Measurements from ENCODE around the gene PTPRT.

The PTPRT gene

GRCh38 chr20:43096126-43096930 lies 93.4 kb downstream of the PTPRT start:
- DNase-seq, result no peak

- DNase-seq, result no peak
Observed at GRCh38 chr20:43095034-43095433, 94.7 kb downstream of the PTPRT start.

GRCh38 chr20:43092386-43093088 lies 97.2 kb downstream of the PTPRT start:
- no peak for DNase-seq

DNA sequence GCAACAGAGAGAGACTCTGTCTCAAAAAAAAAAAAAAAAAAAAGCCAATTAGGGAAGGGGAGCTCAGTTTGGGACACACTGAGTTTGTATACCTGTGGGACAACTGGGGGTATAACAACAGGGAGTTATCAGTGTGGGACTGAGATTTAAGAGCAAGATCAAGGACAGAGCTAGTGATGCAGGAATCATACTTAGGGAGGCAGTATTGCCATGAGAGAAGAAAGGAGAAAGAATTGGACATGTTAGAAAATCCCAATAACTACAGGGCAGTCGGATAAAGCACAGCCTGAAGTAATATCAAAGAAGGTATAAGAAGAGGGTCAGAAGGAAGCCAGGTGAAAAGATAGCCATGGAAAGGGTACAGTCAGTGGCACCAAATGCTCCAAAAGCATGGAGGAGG lies 121.2 kb downstream of the PTPRT start:
- no peak for DNase-seq

GRCh38 chr20:43066125-43066524 lies 123.6 kb downstream of the PTPRT start:
- DNase-seq, result no peak

GRCh38 chr20:43065299-43065698 lies 124.4 kb downstream of the PTPRT start:
- no peak for DNase-seq

GRCh38 chr20:43058077-43058476 lies 131.6 kb downstream of the PTPRT start:
- no peak for DNase-seq

GRCh38 chr20:43057317-43057716 lies 132.4 kb downstream of the PTPRT start:
- no peak for DNase-seq

GRCh38 chr20:43055181-43055884 lies 134.4 kb downstream of the PTPRT start:
- DNase-seq, result no peak

GRCh38 chr20:43052532-43052931 lies 137.2 kb downstream of the PTPRT start:
- no peak for DNase-seq

DNA sequence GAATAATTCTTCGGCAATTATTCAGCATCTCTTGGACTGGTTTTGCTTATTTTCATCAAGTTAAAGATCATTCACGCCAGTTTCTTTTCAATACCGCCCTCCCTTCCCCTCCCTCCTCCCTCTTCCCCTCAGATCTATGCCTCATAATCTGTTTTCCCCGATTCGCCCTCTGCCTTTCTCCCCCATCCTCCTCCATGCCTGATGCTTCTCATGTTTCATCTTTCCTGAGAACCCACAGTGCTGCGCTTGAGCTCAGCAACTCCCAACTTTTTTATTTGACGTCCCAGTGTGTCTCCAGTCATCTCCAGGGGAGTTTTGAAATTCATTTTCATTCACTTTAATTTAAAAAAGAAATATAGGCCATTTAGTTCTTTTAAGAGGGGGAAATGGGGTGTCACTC lies 142.7 kb downstream of the PTPRT start:
- DNase-seq, result no peak

DNA sequence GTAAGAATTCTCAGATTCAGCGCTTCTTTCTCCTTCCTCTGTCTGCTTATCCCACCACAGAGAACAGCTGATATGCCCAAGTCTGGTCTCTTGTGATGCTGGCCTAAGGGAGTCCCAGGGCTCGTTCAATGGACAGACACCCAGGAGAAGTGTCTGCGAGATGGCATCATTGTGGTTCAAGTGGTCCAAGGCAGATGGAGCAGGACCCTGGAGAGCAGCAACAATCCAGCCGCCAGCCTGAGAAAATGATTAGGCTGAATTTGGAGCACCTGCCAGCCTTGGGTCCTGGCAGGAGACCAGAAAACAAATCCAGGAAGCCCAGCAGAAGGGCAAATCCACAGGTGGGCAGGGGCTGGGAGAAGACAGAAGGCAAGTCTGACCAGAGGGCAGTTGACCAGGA lies 145.8 kb downstream of the PTPRT start:
- DNase-seq, result no peak

DNA sequence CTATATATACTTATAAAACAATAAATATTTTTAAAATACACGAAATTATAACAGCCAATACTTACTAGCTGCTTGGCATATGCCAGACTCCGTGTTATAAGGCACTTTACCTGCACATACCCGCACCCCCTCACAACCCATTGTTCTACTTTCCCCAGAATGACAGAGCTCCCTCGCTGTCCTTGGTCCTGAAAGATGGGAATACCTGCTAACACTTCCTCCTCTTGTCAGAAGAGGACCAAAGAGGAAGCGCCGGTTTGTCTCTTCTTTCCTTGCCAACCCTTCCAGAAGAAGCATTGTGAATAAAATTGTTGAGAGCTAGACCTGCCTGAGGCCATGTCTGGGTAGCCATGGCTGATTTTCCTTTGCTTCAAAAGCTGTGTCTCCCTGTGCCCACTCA lies 149.3 kb downstream of the PTPRT start:
- DNase-seq, result no peak

DNA sequence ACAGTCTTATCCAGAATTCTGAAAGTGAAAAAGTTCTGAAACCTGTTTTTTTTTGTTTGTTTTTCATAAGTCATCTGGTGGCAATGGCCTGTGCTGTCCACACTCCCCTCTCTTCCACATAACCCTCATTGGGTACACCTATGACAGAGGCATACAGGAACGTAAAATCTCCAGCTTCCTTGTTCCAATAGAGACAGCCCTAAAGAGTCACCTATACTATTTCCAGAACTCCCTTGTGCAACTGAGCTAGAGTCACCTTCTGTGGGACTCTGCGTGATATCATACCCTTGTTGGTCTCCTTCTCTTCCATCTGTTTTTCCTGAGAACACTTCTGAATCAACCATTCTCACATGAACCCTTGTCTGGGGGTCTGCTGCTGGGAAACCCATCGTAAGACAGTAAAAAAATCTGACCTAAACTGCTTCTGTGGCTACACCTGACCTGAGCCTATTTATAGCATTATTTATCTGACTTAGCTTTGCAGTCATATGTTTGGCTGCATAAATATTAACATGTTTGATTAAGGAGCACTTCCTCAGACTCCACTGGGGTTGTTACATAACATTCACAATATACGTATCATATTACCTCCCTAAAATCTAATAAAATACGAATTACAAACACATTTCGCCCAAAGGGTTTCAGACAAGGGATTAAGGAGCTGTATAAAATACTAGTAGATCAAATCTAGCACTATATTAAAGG lies 151.9 kb downstream of the PTPRT start:
- DNase-seq, result no peak

DNA sequence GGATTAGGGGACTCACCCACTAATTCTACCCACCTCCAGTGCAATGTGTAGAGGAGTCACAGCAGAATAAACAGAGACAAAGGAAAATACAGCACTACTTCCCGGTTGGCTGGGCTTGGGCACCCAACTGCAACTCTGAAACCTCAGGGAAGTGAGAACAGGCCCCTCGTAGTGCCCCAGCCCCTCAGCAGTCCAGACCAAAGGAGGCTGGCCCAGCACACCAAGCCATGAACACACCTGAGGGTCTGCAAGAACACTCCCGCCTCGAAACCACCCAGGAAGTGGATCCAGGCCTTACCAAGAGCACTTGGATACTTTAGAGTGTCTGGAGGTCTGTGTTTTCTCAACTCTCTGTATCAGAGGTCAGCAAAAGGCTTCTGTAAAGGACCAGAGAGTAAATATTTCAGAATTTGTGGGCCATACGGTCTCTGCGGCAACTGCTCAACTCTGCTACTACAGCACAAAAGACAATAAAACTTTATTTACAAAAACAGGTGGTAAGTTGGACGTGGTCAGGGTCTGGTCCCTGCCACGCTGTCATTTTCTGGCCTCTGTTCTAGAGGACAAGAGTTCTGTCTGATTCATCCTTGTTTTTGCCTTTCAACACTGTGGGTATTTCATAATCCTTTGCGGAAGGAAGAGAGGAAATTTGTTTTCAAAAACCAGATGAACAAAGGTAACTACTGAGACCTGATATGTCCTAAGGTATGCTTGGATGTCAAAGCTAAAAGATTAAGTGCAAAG lies 154.6 kb downstream of the PTPRT start:
- no peak for DNase-seq

- no peak for DNase-seq
Observed at GRCh38 chr20:43032459-43032858, 157.2 kb downstream of the PTPRT start.

DNA sequence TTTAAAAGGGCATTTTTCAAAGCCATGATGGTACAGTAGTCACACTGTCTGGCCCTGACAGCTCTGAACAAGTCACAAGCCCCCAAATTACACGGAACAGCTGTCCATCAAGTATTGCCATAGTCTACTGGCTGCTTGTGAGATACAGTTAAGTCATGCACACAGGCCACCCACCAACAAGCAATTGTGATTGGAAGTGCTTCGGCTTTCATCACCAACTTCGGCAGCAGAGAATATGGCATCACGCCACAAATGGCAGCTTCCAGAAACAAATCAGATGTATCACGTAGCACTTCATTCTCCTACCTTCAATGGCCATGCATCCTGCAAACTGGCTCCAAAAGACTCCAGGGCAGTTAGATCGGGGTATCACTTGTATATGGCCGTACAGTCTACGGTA lies 160.5 kb downstream of the PTPRT start:
- DNase-seq, result no peak

DNA sequence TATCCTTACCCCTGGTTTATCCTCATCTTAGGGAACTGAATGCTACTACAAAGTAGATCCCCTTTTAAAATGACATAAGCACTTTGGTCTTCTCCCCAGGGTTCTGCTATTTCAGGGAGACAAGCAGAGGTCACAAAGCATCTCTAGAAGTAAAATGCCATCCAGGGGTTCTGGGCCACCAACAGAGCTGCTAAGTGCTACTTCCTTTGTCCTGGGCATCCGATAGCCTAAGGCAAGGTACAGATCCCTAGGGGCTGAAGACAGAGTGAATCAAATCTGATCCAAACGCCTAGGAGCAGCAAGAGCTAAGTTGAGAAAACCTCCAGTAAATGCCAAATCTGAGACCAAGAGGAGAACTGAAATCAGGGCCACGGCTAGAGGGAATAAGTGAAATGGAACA lies 161.2 kb downstream of the PTPRT start:
- DNase-seq, result no peak

DNA sequence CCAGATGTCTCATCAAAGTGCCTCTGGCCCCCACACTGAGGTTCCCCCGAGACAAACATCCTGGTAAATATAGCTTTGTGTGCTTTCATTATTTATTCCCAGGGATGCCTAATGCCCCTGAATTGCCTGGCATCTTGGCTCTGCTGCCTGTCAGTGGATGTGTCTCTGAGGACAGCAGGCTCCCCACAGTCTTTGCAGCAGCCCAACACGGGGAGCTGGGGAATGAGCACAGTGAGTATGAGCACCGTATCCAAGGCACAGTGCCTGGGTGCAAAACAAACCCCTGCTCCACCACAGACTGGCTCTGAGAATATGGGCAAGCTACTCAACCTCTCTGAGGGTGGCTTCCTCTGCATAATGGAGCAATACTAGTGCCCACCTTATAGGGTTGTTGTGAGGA lies 165.9 kb downstream of the PTPRT start:
- no peak for DNase-seq

GRCh38 chr20:43022568-43022967 lies 167.1 kb downstream of the PTPRT start:
- DNase-seq, result no peak

GRCh38 chr20:43022081-43022480 lies 167.6 kb downstream of the PTPRT start:
- DNase-seq, result no peak

DNA sequence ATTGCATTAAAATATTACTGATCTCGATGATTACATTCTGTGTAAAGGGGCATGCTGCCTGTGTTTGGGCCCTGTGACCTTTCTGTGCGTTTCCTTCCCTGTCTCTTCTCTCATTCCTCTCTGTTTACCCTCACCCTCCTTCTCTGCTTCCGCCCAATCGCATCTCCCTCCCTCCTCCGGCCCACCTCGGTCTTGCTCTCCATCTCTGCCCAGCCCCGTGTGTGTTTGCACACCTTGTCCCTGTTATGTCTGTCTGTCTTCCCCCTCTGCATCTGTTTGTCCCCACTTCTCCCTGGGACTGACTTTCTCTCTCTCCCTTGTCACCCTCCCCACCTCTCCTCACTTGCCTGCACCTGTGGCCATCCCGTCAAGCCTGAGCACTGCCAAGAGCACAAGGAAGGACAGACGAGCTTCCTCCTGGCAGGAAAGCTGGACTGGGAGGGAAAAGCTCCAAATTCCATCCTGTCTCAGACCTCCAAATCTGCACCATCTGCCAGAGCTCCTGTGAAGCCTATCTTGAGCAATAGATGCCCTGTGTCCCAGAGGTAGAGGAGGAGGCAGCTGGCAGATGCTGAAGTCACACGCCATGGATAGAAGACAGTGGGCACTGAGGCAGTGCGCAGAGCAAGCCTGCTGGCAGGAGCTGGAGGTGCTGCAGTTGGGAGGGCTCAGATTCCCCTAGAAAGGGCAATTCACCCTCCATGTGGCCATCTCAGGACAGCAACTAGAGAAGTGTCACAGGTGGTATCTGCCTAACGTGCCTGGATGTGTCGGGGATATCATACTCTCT lies 172.3 kb downstream of the PTPRT start:
- no peak for DNase-seq
